ENCODE results near the gene GATA5. TPM values are rescaled to one million over a fixed set of nuclear protein-coding genes. Genes with fewer than 3 reads are reported as not detected.

GATA5 gene
- polyA plus RNA-seq, 1 of the 3 experiments (the other 2 are of a cell fraction): not detected

DNA sequence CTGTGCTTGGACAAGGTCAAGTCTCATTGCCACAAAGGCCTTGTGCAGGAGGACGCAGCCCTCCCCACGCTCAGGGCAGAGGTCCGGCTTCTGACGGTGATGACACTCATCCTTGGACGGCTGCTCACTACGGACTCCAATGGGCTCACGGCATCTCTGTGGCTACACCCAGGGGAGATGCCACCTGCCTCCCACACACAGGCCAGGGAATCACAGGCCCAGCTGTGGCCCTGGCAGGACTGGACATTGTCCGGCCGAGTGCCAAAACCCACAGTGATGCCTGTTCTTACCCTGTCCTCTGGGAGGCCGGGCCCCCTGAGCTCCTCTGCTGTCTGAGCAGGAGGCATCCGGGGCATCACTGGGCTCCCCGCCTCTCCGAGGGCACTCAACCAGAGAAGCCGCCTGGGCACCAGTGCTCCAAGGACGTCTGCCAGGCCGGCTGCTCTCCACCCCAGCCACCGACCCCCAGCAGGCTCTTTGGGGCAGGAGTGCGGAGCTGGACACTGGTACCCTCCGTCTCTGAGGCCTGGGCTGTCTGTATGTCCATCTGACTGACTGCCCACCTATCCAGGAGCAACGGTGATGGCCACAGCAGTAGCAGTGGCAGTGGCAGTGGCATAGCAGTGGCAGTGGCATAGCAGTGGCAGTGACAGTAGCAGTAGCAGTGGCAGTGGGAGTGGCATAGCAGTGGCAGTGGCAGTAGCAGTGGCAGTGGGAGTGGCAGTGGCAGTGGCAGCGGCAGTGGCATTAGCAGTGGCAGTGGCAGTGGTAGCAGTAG, 50.3 kb downstream of the GATA5 start (continued):
- no peak for TF ChIP-seq TCF12 (IDR thresholded peaks at IDR 0.05)
- TF ChIP-seq CHD2 (IDR thresholded peaks at IDR 0.05; ENCODE audit: low read length, partially characterized antibody): no peak
- no peak for TF ChIP-seq FOXJ3 (CRISPR knock-in tag; IDR thresholded peaks at IDR 0.05)
- TF ChIP-seq ELF1 (IDR thresholded peaks at IDR 0.05): no peak
- TF ChIP-seq, protein P1, sequence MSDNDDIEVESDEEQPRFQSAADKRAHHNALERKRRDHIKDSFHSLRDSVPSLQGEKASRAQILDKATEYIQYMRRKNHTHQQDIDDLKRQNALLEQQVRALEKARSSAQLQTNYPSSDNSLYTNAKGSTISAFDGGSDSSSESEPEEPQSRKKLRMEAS (IDR thresholded peaks at IDR 0.05; ENCODE audit: low read depth): no peak
- TF ChIP-seq GATA2 (CRISPR knock-in tag; IDR thresholded peaks at IDR 0.05): no peak
- TF ChIP-seq, protein P2, sequence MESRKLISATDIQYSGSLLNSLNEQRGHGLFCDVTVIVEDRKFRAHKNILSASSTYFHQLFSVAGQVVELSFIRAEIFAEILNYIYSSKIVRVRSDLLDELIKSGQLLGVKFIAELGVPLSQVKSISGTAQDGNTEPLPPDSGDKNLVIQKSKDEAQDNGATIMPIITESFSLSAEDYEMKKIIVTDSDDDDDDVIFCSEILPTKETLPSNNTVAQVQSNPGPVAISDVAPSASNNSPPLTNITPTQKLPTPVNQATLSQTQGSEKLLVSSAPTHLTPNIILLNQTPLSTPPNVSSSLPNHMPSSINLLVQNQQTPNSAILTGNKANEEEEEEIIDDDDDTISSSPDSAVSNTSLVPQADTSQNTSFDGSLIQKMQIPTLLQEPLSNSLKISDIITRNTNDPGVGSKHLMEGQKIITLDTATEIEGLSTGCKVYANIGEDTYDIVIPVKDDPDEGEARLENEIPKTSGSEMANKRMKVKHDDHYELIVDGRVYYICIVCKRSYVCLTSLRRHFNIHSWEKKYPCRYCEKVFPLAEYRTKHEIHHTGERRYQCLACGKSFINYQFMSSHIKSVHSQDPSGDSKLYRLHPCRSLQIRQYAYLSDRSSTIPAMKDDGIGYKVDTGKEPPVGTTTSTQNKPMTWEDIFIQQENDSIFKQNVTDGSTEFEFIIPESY (IDR thresholded peaks at IDR 0.05; ENCODE audit: borderline replicate concordance, low read depth): no peak
- TF ChIP-seq JUND (IDR thresholded peaks at IDR 0.05): no peak
- TF ChIP-seq RAD21 (IDR thresholded peaks at IDR 0.05; ENCODE audit: low read length): no peak
- TF ChIP-seq SIN3A (IDR thresholded peaks at IDR 0.05; ENCODE audit: borderline replicate concordance, low read depth, low read length): no peak
- TF ChIP-seq RXRA (IDR thresholded peaks at IDR 0.05; ENCODE audit: borderline replicate concordance, low read depth): no peak

DNA sequence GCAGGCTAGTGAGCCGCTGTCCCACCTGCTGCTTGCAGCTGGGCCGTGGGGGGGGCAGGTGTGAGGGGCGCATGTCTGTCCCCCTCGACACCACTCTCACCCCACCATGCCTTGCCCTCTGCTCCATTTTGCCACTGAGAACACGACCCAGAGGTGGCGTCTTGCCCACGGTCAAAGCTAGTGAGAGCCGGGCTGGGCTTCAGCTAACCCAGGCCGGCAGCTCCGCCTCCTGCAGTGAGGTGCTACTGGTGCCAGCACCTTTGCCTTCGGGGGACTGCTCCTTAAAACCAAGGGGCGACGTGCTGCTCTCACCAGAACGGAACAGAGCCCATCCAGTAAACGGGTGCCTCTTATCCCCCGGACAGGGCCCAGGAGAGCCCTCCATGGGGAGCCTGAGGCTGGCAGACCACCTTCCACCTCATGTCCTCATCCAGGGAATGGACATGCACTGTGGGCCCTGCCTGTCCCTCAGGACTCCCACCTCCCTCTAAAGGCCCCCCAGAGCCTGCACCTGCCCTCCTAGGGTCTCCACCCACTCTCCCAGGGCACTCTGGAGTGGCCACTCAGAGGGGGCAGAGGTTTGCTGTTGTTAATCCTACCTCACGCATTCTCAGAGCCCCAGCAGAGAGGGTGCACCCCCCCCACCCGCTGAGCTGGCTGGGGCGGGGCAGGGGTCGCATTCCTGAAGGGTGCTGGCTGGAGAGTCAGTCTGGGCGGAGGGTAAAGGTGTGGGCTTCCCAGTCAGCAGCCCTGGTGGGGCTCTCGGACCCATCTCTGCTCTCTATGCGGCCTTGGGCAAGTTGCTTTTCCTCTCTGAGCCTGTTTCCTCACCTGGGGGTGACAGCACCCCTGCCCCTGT, 51.3 kb downstream of the GATA5 start:
- Histone ChIP-seq H3K4me3 (ENCODE audit: low read depth in 2 of 2, low read length in 1 of 2) (no peak overlapping the region), H3K4me2 (no peak overlapping the region), H2AFZ (ENCODE audit: low read depth) (no peak overlapping the region), H3K79me2 (ENCODE audit: insufficient read depth) (no peaks in the 10 kb centered on the region), H3K27ac (ENCODE audit: low read depth in 2 of 2, low read length in 1 of 2) (no peak overlapping the region), H3F3A (replicated peaks; ENCODE audit: insufficient read depth) (no peaks in the 10 kb centered on the region), H3K4me1 (ENCODE audit: control insufficient read depth in 1 of 2, insufficient read depth in 2 of 2, low read depth in 1 of 2, low read length in 1 of 2) (no peaks in the 10 kb centered on the region; a peak in 1 of 4 replicates), H4K20me1 (ENCODE audit: insufficient read depth) (no peaks in the 10 kb centered on the region), H3K9me2 (no peaks in the 10 kb centered on the region), H3K36me3 (replicated peaks in 1 of 2; ENCODE audit: control insufficient read depth in 1 of 2, insufficient read depth in 2 of 2, low read length in 1 of 2) (no peaks in the 10 kb centered on the region), H3K9ac (no peak overlapping the region), H3K27me3 (ENCODE audit: insufficient read depth) (no peaks in the 10 kb centered on the region), H3K9me3 (no peaks in the 10 kb centered on the region)
- ChIA-PET CTCF (interaction anchor here (0.6 to 2.2 kb wide), 3 partner anchors 15 to 878 kb away, joined by 3 to 9 read pairs (median 3); no protein-coding TSS in a partner anchor), POLR2A (no interaction called here)
- DNase-seq: no peak
- 47% methylated on average over 8 of the region's 23 CpGs for WGBS (ENCODE audit: low lambda C conversion rate)
- no peak for TF ChIP-seq MEF2A (IDR thresholded peaks at IDR 0.05; ENCODE audit: borderline replicate concordance, low read depth)
- TF ChIP-seq, protein P3, sequence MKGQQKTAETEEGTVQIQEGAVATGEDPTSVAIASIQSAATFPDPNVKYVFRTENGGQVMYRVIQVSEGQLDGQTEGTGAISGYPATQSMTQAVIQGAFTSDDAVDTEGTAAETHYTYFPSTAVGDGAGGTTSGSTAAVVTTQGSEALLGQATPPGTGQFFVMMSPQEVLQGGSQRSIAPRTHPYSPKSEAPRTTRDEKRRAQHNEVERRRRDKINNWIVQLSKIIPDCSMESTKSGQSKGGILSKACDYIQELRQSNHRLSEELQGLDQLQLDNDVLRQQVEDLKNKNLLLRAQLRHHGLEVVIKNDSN (IDR thresholded peaks at IDR 0.05; ENCODE audit: borderline replicate concordance, low read depth): no peak
- TF ChIP-seq, protein P4, sequence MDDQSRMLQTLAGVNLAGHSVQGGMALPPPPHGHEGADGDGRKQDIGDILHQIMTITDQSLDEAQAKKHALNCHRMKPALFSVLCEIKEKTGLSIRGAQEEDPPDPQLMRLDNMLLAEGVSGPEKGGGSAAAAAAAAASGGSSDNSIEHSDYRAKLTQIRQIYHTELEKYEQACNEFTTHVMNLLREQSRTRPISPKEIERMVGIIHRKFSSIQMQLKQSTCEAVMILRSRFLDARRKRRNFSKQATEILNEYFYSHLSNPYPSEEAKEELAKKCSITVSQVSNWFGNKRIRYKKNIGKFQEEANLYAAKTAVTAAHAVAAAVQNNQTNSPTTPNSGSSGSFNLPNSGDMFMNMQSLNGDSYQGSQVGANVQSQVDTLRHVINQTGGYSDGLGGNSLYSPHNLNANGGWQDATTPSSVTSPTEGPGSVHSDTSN (IDR thresholded peaks at IDR 0.05): no peak
- no peak for TF ChIP-seq MXI1 (IDR thresholded peaks at IDR 0.05; ENCODE audit: low read depth, low read length)
- TF ChIP-seq, protein P2 (IDR thresholded peaks at IDR 0.05; ENCODE audit: borderline replicate concordance, low read depth): no peak
- no peak for TF ChIP-seq GABPA (IDR thresholded peaks at IDR 0.05; ENCODE audit: low read depth)
- TF ChIP-seq TAF1 (IDR thresholded peaks at IDR 0.05; ENCODE audit: borderline replicate concordance, low read depth, low read length): no peak
